ENCODE results near the gene USP10. TPM values are rescaled to one million over a fixed set of nuclear protein-coding genes. Genes with fewer than 3 reads are reported as not detected.

The USP10 gene
- total and polyA plus RNA-seq, 2 donors from 2014 or later = 36.8 to 79.5 TPM

- DNase-seq = peak in 1 of 5 donors; percentile 47
These were observed 571 bp upstream of the USP10 start for GRCh38 chr16:84699147-84699711.

DNA sequence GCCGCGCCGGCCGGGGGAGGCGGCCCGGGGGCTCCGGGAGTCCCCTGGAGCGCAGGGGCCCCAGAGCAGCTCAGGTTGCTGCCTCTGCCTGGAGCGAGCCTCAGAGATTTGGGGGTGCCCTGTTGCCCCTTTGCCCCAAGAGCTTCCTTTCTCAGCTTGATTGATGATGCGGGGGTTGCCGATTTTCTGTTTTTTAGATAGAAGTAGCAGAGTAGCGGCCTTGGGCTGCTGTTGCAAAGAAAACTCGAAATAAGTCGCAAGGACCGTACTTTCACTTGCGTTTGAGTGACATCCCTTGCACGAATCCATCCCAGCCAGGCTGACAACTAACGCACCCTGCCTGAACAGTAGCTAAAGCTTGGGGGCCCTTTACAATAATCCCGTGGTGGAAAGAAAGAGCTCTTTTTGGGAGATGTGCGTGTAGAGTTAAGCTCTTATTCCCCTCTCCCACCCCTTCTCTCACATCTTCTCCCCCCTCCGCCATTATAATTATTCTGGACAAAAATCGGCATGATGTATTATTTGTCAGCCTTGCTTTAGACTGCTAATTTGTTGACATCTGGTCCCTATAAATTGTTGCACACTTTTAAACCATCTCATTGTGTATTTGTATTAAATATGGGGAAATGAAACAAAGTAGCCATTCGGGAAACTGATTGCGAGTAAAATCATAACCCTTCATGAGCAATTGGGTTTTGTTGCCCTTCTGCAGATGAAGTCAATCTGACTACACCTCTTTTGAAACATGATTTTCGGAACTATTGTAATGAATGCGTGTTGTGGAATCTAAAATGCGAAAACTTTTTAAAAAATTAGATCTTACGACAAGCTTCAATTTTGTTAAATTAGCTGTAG, 873 bp downstream of the USP10 start:
- DNase-seq (peak in 3 of 5 donors; percentile 20 to 54 (median 48)), FAIRE-seq (no peak)
- Histone ChIP-seq H3K36me3 (ENCODE audit: control insufficient read depth in 2 of 3, insufficient read depth in 3 of 3, low read length in 3 of 3) (no peaks in the 10 kb centered on the region), H3K9me3 (ENCODE audit: control insufficient read depth in 2 of 3, insufficient read depth in 1 of 3, low read length in 3 of 3) (no peaks in the 10 kb centered on the region), H3K4me3 (ENCODE audit: low read length in 3 of 3) (peak overlapping the region; percentile 61 to 95 (median 91)), H3K4me1 (ENCODE audit: control insufficient read depth in 2 of 3, insufficient read depth in 2 of 3, low read depth in 1 of 3, low read length in 3 of 3) (peaks cover 0 to 10% (median 7%) of the 10 kb centered on the region in 3 donors), H3K9ac (ENCODE audit: low read length in 3 of 3) (peak overlapping the region; percentile 30 to 78 (median 33)), H3K27ac (ENCODE audit: low read depth in 2 of 2, low read length in 2 of 2) (peak overlapping the region; percentile 13 to 28), H3K27me3 (ENCODE audit: control insufficient read depth, insufficient read depth, low read length) (no peaks in the 10 kb centered on the region)
- no peak for TF ChIP-seq CTCF (IDR thresholded peaks at IDR 0.05; ENCODE audit: borderline replicate concordance, extremely low read depth, insufficient read depth)
- intact Hi-C loops (cut with DNase I) = no loop called here

More at GRCh38 chr16:84699147-84699711, 571 bp upstream of the USP10 start:
- Histone ChIP-seq H3K9ac (ENCODE audit: low read length in 3 of 3) (peak overlapping the region in 2 of 3 donors; percentile 35 to 39), H3K9me3 (ENCODE audit: control insufficient read depth in 2 of 3, insufficient read depth in 1 of 3, low read length in 3 of 3) (no peaks in the 10 kb centered on the region), H3K27ac (ENCODE audit: low read depth in 2 of 2, low read length in 2 of 2) (no peak overlapping the region), H3K36me3 (ENCODE audit: control insufficient read depth in 2 of 3, insufficient read depth in 3 of 3, low read length in 3 of 3) (no peaks in the 10 kb centered on the region), H3K4me3 (ENCODE audit: low read length in 3 of 3) (peak overlapping the region in 2 of 3 donors; percentile 47 to 91), H3K27me3 (ENCODE audit: control insufficient read depth, insufficient read depth, low read length) (no peaks in the 10 kb centered on the region), H3K4me1 (ENCODE audit: control insufficient read depth in 2 of 3, insufficient read depth in 2 of 3, low read depth in 1 of 3, low read length in 3 of 3) (peaks cover 0 to 7% (median 6%) of the 10 kb centered on the region in 3 donors)
- FAIRE-seq = no peak
- TF ChIP-seq CTCF (IDR thresholded peaks at IDR 0.05; ENCODE audit: borderline replicate concordance, extremely low read depth, insufficient read depth) = no peak
- intact Hi-C loops (cut with DNase I) = no loop called here

- H3K27ac ChIP-seq (ENCODE audit: low read depth in 2 of 2, low read length in 2 of 2) = no peak overlapping the region
- FAIRE-seq (no peak), DNase-seq (no peak)
- no peaks in the 10 kb centered on the region for H3K36me3 ChIP-seq (ENCODE audit: control insufficient read depth in 2 of 3, insufficient read depth in 3 of 3, low read length in 3 of 3)
- no peaks in the 10 kb centered on the region for H3K9me3 ChIP-seq (ENCODE audit: control insufficient read depth in 2 of 3, insufficient read depth in 1 of 3, low read length in 3 of 3)
- no peak overlapping the region for H3K9ac ChIP-seq (ENCODE audit: low read length in 3 of 3)
- no peak for TF ChIP-seq CTCF (IDR thresholded peaks at IDR 0.05; ENCODE audit: borderline replicate concordance, extremely low read depth, insufficient read depth)
- no peak overlapping the region for H3K4me3 ChIP-seq (ENCODE audit: low read length in 3 of 3)
- H3K27me3 ChIP-seq (ENCODE audit: control insufficient read depth, insufficient read depth, low read length) = no peaks in the 10 kb centered on the region
- peaks cover 0 to 10% (median 7%) of the 10 kb centered on the region in 3 donors for H3K4me1 ChIP-seq (ENCODE audit: control insufficient read depth in 2 of 3, insufficient read depth in 2 of 3, low read depth in 1 of 3, low read length in 3 of 3)
- intact Hi-C loops (cut with DNase I) = no loop called here
These were observed 3.9 kb downstream of the USP10 start for GRCh38 chr16:84703681-84704080.
